K562 treated with DMSO at 1 percent for 24 hours (cell line): ENCODE data around the gene DIO2. TPM values are rescaled to one million over a fixed set of nuclear protein-coding genes. Genes with fewer than 3 reads are reported as not detected.

Experiments used
- total RNA-seq: library from RNA; unstranded; fragments of 300-600 nt; gene quantifications from 2 replicates; pipeline ENCODE4 v1.2.3, GENCODE V29; 2022; ENCODE audit warnings: low read depth; ENCODE audit not compliant: insufficient read depth

DIO2 gene
- total RNA-seq: not detected in 2 replicates

DNA sequence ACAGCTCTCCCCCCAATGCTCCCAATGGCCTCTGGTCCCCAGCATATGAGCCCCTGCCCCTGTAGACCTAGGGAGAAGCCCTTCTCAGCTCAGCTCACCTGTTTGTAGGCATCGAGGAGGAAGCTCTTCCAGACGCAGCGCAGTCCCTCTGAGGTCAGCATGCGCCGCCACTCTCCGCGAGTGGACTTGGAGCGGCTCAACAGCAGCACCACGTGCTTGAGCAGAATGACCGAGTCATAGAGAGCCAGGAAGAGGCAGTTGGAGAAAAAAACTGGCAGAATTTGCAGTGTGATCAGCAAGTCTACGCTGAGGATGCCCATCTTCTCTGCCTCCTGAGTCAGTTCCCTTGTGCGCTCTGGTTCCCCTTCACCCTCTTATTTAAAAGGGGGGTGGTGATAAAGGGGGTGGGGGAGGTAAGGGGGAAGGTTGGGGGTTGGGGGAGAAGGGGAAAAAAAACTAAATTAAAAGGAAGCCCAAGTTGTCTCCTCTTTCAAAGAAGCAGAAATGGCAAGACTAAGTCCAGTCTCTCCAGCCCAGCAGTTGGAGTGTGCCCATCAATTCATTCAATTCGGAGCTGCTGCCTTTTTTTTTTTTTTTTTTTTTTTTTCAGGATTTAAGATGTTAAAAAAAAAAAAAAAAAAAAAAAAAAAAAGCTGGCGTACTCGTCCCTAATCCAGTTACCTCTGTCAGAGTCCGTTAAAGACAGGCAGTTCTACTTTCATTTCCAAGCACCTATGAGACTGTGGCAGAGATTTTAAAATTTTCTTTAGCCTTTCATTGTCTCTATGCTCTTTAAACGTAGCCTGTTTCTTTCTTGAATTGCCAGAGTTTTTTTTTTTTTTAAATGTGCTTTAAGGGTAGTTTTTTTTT lies at the start of gene DIO2:
DIO2 (minus strand) TSS at position 352 of the 870 bp plus-strand sequence; CDS start at position 320, 32 bp downstream.

